MM.1S (cell line): Measurements from ENCODE around the gene CFD.

ENCODE experiments used
- CTCF ChIP-seq: fragments of 300-600 bp; sonication (generic); IDR thresholded peaks from 2 replicates; pipeline ENCODE4 v1.5.1; 2016; ENCODE audit warnings: antibody characterized with exemption, low read length, mixed read lengths
- EZH2 ChIP-seq: fragments of 300-600 bp; sonication (generic); optimal IDR thresholded peaks from 2 replicates; pipeline ENCODE3; 2017; ENCODE audit warnings: low read depth, mild to moderate bottlenecking, antibody characterized with exemption, low read length, mixed read lengths

DNA sequence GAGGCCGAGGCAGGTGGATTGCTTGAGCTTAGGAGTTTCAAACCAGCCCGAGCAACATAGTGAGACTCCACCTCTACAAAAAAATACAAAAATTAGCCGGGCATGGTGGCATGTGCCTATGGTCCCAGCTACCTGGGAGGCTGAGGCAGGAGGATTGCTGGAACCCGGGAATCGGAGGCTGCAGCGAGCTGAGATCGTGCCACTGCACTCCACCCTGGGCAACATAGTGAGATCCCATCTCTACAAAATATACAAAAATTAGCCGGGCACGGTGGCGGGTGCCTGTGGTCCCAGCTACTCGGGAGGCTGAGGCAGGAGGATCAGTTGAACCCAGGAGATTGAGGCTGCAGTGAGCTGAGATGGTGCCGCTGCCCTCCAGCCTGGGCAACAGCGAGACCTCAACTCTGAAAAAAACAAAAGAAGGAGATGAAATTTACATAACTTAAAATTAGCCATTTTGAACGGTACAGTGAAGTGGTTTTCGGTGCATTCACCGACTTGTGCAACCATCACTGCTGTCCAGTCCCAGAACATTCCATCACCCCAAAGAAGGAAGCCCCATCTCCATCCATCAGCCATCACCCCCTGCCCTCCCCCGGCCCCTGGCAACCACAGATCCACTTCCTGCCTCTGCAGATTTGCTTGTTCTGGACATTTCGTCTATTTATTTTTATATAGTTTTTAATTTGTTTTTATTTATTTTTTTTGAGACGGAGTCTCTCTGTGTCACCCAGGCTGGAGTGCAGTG lies 33.4 kb upstream of the CFD start:
- TF ChIP-seq CTCF: no peak
- TF ChIP-seq EZH2: no peak
